ENCODE results near the gene PKM.

DNA sequence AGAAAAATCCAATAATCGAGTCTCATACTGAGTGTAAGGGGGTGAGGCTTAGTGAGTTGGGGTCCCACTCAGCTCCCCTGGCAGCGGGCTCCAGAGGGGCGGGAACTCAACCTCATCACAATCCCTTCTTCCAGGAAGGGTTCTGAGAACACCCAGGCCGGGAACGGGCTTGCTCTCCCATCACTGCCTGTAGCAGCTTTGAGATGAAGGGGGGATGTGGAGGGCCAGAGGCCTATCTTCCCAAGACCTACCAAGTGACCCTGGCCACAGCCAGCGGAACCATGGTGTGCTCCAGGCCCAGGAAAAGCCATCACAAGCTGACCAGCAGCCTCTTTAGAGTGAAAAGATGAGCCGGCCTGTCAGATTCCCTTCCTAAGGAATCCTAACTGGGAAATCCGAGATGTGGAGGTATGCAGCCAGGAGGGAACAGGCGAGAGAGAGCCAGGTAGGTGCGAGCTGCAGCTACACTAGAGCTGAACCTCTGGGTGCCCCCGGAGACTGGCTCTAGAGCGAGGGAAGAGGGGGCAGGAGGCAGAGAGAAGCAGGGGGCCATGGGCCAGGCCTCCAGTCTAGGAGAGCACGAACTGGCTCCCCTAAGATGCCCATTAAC, 51.9 kb downstream of the PKM start:
- no peak for TF ChIP-seq EZH2 (IDR thresholded peaks at IDR 0.05; ENCODE audit: low read length, missing control alignments)
- TF ChIP-seq, protein P1, sequence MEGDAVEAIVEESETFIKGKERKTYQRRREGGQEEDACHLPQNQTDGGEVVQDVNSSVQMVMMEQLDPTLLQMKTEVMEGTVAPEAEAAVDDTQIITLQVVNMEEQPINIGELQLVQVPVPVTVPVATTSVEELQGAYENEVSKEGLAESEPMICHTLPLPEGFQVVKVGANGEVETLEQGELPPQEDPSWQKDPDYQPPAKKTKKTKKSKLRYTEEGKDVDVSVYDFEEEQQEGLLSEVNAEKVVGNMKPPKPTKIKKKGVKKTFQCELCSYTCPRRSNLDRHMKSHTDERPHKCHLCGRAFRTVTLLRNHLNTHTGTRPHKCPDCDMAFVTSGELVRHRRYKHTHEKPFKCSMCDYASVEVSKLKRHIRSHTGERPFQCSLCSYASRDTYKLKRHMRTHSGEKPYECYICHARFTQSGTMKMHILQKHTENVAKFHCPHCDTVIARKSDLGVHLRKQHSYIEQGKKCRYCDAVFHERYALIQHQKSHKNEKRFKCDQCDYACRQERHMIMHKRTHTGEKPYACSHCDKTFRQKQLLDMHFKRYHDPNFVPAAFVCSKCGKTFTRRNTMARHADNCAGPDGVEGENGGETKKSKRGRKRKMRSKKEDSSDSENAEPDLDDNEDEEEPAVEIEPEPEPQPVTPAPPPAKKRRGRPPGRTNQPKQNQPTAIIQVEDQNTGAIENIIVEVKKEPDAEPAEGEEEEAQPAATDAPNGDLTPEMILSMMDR (conservative IDR thresholded peaks at IDR 0.05 in 1 of 2, IDR thresholded peaks at IDR 0.05 in 1 of 2; ENCODE audit: low read depth in 1 of 2, low read length in 2 of 2), result no peak
